ENCODE results near the gene RBM47. TPM values are rescaled to one million over a fixed set of nuclear protein-coding genes. Genes with fewer than 3 reads are reported as not detected.

Gene RBM47
- total RNA-seq, 1 donor from 2014 or later = 61.1 TPM

GRCh38 chr4:40405193-40405592 lies 224.5 kb downstream of the RBM47 start:
- no peaks in the 10 kb centered on the region for H3K4me1 ChIP-seq
- no peak for DNase-seq (ENCODE audit: extremely low spot score in 2 of 2)
- no peaks in the 10 kb centered on the region for H3K27me3 ChIP-seq
- H3K36me3 ChIP-seq = no peaks in the 10 kb centered on the region
- intact Hi-C loops (cut with DNase I) = no loop called here
- no peaks in the 10 kb centered on the region for H3K9me3 ChIP-seq
- H3K27ac ChIP-seq = no peak overlapping the region
- TF ChIP-seq POLR2A (IDR thresholded peaks at IDR 0.05) (no peak), CTCF (IDR thresholded peaks at IDR 0.05) (no peak), POLR2AphosphoS5 (IDR thresholded peaks at IDR 0.05; ENCODE audit: insufficient read depth in 1 of 2, low read depth in 1 of 2) (no peak)
- H3K4me3 ChIP-seq = no peak overlapping the region

- peaks cover 7% of the 10 kb centered on the region for H3K4me1 ChIP-seq
- H3K27ac ChIP-seq = no peak overlapping the region
- no peaks in the 10 kb centered on the region for H3K9me3 ChIP-seq
- no peaks in the 10 kb centered on the region for H3K36me3 ChIP-seq
- H3K4me3 ChIP-seq = no peak overlapping the region
- TF ChIP-seq CTCF (IDR thresholded peaks at IDR 0.05) (no peak), POLR2AphosphoS5 (IDR thresholded peaks at IDR 0.05; ENCODE audit: insufficient read depth in 1 of 2, low read depth in 1 of 2) (no peak), POLR2A (IDR thresholded peaks at IDR 0.05) (no peak)
- no peak for DNase-seq (ENCODE audit: extremely low spot score in 2 of 2)
- intact Hi-C loops (cut with DNase I) = loop anchor here (1.0 kb wide), 1 partner anchor 13 kb away; no protein-coding TSS in a partner anchor
- no peaks in the 10 kb centered on the region for H3K27me3 ChIP-seq
Observed at GRCh38 chr4:40403081-40403480, 226.6 kb downstream of the RBM47 start.

- Histone ChIP-seq H3K4me3 (no peak overlapping the region), H3K36me3 (no peaks in the 10 kb centered on the region), H3K9me3 (no peaks in the 10 kb centered on the region), H3K27me3 (no peaks in the 10 kb centered on the region), H3K4me1 (peaks cover 7% of the 10 kb centered on the region), H3K27ac (no peak overlapping the region)
- intact Hi-C loops (cut with DNase I) = no loop called here
- DNase-seq (ENCODE audit: extremely low spot score in 2 of 2) = no peak
- TF ChIP-seq POLR2A (IDR thresholded peaks at IDR 0.05) (no peak), CTCF (IDR thresholded peaks at IDR 0.05) (no peak), POLR2AphosphoS5 (IDR thresholded peaks at IDR 0.05; ENCODE audit: insufficient read depth in 1 of 2, low read depth in 1 of 2) (no peak)
Observed at GRCh38 chr4:40402556-40402955, 227.1 kb downstream of the RBM47 start.

- H3K36me3 ChIP-seq = no peaks in the 10 kb centered on the region
- DNase-seq (ENCODE audit: extremely low spot score in 2 of 2) = no peak
- intact Hi-C loops (cut with DNase I) = no loop called here
- no peak for TF ChIP-seq POLR2AphosphoS5 (IDR thresholded peaks at IDR 0.05; ENCODE audit: insufficient read depth in 1 of 2, low read depth in 1 of 2)
- no peak for TF ChIP-seq CTCF (IDR thresholded peaks at IDR 0.05)
- TF ChIP-seq POLR2A (IDR thresholded peaks at IDR 0.05) = no peak
- no peak overlapping the region for H3K27ac ChIP-seq
- H3K9me3 ChIP-seq = no peaks in the 10 kb centered on the region
- H3K4me3 ChIP-seq = no peak overlapping the region
- no peaks in the 10 kb centered on the region for H3K27me3 ChIP-seq
- peaks cover 9% of the 10 kb centered on the region for H3K4me1 ChIP-seq
Observed at GRCh38 chr4:40401631-40402030, 228.0 kb downstream of the RBM47 start.

- Histone ChIP-seq H3K9me3 (no peaks in the 10 kb centered on the region), H3K4me3 (no peak overlapping the region), H3K27me3 (no peaks in the 10 kb centered on the region), H3K27ac (no peak overlapping the region), H3K36me3 (no peaks in the 10 kb centered on the region), H3K4me1 (peaks cover 14% of the 10 kb centered on the region)
- TF ChIP-seq POLR2A (IDR thresholded peaks at IDR 0.05) = no peak
- TF ChIP-seq CTCF (IDR thresholded peaks at IDR 0.05) = no peak
- TF ChIP-seq POLR2AphosphoS5 (IDR thresholded peaks at IDR 0.05; ENCODE audit: insufficient read depth in 1 of 2, low read depth in 1 of 2) = no peak
- intact Hi-C loops (cut with DNase I) = no loop called here
- DNase-seq (ENCODE audit: extremely low spot score in 2 of 2) = no peak
Observed at GRCh38 chr4:40401096-40401495, 228.6 kb downstream of the RBM47 start.

Data from vagina (tissue), 2 donors.